Activated T-helper 1 cell treated with anti-CD3 and anti-CD28 coated beads, Interleukin-2, amount 50 U/mL, for 16 hours (primary cell): Measurements from ENCODE around the gene BABAM1.

ENCODE experiments used
- DNase-seq, 2 donors: peaks; one replicate each; pipeline ENCODE4 v3.0.0-alpha.2; 2020; ENCODE audit warnings: low read depth in 1 of 2, low spot score in 1 of 2

Gene BABAM1

DNA sequence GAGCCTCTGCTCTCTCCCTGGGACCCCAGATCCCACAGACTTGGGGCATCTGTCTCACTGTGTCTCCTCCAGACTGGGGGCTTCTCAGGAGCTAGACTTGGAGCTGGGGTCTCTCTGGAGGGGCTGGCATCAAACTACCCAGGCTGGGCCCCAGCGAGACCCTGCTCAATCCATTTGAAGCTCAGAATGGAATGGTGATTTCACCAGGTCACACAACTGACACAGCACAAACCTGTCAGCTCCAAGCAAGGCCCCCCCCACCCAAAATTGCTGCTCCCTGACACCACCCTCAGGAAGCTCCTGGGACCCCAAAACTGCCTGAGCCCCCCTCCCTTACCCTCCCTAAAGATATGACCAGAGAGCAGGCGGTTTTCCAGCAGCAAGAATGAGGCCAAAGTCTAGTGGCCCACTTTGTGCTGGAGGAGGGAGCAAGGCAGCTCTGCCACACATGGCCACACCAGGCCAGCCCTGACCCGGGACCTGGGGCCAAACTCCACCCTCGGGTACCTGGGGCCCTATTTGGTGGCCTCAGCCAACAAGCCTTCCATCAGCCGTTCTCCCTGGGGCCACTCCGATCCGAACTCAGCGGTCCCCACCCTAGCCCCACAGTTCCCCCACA is 23.9 kb upstream of the BABAM1 start:
- no peak for DNase-seq

DNA sequence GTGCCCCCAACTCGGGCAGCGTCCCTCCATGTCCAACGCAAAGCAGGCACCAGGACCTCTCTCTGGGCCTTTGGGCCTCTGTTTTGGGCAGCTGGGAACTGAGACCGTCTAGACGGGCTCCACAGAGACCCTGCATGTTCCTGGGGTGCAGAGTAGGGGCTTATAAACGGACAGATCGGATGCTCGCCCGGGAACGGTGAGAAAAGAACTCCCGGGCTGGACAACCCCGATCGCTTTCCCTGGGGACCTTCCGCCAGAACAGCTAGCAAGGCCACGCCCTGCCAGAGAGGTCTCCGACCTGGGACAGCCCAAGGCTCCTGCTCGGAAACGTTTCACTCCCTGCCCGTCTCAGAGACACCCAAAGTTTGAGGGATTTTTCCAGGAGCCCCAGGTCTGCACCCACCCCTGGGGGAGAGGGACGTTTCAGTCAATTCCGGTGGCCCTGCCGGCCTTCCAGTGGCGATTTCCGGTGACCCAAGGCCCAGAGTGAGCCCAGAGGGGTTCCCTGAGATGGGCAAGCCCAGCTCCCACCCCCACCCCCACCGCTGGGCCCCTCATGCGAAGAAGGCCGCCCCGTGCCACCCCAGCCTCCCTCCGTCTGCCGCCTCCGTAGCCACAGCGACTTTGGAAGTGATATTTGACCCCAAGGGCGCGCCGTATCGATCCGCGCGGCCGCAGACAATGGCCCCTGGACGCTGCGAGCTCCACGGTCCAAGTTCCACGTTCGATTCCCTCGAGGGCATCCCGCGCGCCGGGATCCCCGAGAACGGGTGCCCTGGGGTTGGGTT is 23.2 kb upstream of the BABAM1 start:
- no peak for DNase-seq

DNA sequence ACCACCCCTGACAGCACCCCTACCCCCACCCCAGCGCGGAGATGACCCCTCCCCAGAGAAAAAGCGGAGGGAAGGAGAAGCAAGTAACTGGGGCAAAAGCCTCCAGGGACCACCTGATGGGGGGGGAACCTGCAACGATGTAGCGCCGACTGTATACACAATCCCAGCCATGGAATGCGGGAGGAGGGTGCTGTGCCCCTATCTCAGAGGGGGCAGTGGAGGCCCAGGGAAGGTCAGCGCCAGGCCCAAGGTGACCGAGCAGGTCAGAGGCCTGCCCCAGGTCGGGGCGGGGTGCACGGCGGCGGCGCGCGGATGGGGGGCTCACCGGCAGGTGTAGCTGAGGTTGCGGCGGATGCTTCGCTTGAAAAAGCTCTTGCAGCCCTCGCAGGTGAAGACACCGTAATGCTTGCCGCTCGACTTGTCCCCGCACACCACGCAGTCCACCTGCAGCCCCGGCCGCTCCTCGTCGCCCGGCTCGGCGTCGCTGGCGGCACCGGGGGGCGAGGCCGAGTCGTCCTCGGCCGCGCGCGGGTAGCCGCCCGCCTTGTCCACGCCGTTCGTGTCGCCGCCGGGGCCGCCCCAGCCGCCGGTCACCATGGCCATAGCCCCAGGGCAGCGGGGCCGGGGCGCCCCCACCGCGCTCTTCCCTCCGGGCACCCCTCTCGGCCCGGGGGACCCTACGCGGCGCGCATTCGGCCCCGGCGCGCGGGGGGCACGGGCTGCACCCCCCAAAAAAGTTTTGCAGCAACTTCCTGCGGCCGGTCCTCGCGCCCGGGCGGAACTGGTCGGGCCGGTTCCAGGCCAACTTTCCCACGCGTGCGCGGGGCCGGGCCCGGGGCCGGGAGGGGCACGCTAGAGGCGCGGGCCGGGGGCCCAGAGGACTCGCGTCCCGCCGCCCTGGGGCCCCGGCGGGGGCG is 22.4 kb upstream of the BABAM1 start:
- DNase-seq: no peak

DNA sequence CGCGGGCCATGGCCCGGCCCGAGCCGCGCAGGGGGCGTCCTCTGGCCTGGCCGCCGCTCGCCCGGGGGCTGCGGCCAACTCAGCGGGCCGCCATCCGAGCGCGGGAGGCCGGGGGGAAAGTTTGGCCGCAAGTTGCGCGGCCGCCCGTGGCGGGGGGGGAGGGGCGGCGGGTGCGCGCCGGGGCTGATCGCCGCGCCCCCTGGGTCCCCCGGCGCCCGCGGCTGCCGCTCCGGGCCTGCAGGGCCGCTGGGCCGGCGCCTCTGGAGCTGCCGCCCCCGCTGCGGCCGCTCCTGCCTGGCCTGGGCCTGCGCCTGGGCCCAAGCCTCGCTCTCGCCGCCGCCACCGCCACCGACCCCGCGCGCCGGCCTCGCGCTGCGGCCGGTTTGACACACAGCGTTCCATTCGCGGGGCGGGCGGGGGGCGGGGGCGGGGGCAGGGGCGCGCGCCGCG is 21.7 kb upstream of the BABAM1 start, which contains the start of gene NR2F6:
TSS of gene NR2F6 (minus strand) at position 385 of the 450 bp plus-strand sequence. CDS start 699 bp downstream, outside the sequence.
- DNase-seq: no peak

DNA sequence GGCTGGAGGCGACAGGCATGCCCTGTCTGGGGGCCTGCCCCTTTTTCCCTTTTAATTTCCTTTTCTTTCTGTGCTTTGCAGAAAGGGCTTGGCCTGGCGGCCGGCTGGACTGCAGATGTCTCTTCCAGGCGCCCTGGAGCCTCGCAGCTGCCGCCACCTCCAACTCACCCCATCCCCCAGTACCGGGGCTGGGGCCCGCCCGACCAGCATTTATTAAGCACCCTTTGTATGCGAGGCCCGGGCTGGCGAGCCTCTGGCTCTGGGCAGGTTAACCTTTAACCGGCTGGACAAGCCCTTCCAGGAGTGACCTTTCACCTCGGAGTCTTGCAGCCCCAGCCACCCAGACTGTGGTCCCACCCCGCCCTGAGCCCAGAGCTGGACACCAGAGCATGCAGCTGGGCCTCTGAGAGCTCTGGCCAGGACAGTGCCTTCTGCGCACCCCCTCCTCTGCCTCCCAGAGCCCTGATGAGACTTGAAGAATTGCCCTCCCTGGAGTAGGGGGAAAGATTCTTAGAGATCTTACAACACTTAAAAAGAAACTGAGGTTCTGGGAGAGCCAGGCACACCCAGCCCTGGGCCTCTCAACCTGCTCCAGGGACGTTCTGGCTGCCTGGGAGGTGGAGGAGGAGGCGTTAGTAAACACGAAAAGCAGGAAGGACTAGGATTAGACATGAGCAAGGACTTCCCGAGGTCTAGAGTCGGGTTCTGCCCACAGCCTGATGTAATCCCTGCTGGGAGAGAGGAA is 20.4 kb upstream of the BABAM1 start:
- no peak for DNase-seq

DNA sequence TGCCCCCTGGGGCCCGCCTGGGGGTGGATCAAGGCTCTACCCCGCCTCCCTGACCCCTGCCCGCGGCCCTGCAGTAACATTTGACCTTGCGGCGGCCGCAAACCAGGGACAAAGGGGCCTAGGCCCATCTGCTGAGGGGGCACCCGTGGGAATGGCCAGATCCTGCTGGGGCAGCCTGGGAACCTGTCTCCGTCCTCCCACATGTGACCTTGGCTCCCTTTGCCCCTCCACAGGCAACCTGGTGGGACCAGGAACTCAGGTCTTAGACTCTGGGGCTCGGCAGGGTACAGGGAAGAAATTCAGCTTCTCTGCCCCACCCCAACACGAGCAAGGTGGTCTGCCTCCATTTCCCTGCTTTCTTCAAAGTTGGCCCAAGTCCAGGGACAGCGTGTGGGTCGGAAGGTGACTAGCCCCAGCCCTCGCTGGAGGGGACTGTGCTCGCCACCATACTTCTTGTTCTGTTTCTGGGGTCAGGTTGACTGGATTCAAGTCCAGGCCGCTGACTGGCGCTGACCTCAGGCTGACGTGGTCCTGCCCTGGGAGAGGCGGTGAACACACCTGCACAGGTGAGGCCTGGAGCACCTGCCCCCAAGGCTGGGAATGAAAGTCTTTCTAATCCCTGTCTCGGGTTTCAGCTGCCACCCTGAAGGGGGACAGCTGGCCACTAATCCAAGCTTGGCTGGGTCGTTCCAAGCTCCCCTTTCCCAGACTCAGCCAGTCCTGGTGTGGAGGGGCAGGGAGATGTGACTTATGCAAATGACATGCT is 19.0 kb upstream of the BABAM1 start:
- DNase-seq: no peak

DNA sequence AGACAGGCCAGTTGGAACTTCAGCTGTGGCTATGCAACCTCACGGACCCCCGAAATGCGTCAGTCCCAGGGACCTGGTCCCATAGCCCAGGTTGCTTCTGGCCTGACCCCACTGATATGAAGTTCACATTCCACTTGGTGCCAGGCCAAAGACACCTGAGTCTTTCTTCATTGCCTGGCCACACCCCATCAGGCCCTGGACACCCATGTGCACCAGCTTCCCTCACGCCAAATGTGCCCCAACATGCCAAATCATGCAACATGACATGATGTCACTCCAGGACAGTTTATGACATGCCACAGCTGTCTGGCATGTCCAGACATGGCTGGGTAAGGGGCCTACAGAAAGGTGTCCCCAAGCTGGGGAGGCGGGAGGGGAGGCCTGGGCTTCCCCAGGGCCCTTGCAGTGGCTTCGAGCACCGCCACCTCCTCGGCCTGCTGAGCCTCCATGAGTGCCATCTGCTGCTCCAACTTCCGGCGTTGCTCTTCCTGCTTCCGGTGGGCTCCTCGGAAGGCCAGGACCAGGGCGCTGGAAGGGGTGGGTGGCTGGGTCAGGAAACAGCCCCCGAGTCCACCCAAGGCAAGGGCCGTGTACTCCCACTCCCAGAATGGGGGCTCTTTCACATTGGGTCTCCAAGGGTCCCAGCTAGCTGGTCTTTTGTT is 17.2 kb upstream of the BABAM1 start:
- DNase-seq: no peak

DNA sequence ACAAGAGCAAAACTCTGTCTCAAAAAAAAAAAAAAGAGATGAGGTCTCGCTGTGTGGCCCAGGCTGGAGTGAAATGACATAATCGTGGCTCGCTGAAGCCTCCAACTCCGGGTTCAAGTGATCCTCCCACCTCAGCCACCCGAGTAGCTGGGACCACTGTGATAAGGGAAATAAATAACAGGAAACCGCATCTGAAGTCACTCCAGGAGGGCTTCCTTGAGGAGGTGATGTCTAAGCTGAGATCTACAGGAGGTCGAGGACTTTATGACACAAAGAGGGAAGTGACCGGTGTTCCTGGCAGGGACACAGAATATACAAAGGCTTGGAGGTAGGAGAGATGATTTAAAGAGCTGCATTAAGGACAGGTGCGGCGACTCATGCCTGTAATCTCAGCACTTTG is 12.6 kb upstream of the BABAM1 start:
- DNase-seq: no peak

DNA sequence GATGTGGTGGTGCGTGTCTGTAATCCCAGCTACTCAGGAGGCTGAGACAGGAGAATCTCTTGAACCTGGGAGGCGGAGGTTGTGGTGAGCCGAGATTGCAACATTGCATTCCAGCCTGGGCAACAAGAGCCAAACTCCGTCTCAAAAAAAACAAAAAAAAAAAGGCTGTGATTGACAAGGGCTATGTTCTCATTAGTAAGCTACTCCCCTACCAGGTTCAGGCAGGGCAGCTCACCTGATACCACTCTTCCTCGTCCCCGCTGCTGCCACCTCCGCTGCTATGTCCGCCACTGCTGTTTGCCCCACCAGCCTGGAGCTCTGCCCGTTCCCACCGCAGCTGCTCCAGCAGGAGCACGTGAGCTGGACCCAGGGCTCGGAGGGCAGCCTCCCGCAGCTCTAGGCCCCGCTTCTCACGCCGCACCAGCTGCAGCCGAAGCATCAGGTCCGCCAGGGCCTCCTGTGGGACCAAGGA is 12.1 kb upstream of the BABAM1 start:
- DNase-seq: no peak

DNA sequence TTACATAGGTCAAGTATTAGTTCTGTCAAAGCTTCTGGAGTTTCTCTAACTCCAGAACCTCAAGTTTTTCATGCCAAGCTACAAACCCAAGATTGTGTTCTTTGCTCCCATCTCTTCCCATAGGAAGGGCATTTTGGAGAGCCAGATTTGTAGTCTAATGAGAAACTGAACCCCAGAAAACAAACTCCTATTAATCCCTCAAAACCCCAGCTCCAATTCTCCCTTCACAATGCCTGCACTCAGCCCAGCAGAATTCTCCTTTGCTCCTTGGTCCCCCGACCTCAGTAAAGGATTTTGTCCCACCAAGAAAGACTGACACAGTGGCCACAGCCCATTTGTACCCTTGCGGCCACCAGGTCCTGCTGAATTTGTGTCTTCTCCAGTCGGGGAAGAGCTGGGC is 11.1 kb upstream of the BABAM1 start:
- DNase-seq: no peak

DNA sequence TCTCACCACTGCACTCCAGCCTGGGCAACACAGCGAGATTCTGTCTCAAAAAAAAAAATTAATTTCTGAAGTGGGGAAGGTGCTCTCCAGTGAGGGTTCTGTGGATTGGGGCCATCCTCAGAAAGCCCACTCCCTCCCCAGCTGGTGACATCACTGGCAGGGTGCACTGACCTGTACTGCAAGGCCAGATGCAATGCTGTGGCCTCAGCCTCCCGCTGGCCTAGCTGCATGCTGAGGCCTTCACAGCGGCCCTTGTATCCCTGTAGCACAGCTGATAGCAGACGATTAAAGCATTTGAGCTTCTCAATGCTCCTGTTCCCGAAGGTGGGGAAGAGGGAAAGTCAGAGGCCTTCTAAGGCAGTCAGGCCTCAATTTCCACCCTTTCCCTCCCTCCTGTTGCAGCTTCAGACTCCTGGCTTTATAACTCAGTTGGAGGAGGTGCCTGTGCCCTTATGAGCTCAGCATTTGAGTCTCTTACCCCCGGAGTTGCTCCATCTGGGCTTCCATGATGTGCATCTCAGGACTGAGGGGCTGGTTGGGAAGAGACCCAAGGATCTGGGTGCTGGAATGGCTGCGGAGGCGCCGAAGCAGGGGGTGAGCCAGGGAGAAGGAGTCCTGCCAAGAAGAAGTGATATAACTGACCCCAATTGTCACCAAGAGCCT is 8.0 kb upstream of the BABAM1 start:
- DNase-seq: no peak

DNA sequence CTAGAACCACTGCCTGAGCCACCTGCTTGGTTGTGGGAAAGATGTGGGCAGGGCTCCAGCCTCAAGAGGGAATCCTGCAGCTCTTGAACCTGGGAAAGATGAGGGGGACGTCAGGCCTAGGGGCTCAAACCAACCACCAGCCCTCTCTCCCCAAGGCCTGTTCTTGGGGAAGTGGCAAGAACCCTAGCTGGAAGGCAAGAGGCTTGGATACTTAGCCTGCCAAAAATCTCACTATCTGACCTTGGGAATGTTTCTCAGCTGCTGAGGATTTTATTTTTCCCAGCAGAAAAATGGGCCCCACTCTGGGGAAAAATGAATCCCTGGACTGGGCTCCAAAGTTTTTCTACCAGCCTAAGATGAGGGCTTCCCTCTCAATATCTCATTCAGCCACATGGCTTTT is 7.3 kb upstream of the BABAM1 start:
- no peak for DNase-seq

DNA sequence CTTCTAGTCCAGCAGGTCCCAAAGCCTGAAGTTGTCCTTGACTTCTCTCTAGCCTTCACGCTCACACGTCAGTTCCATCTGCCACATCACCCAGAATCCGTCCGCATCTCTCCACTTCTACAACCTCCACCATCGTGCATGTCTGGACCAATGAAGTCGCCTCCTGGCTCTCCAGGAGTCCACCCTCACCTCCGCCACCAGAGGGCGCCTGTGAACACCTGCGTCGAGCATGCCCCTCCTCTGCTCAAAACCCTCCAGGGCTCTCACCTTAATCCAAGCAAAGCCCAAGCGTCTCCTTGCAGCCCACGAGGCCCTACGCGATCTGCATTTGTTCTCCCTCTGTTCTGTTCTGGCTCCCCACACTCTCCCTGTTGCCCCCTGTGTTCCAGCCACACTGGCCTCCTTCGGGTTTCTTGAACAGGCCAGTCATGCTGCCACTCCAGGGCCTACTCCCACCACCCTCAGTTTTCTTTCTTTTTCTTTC is 6.4 kb upstream of the BABAM1 start:
- peak; percentile 83 to 91 for DNase-seq

DNA sequence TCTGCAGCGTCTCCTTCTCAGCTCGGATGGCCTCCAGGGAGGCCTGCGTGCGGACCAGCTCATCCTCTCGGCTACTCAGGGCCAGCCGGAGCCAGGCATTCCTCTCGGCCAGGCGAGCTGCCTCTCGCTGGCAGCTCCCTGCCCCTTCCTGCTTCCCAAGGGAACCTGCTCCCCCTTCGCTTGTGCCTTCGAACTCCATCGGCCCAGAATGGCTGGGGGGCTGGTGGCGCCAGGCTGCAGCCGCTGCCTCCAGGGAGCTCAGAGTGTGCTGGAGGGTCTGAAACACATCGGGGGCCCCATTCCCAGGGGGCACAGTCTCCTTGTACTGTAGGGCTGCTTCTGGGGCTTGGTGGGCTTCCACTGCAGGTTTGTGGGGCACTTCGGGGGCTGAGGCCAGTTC is 4.7 kb upstream of the BABAM1 start:
- no peak for DNase-seq

DNA sequence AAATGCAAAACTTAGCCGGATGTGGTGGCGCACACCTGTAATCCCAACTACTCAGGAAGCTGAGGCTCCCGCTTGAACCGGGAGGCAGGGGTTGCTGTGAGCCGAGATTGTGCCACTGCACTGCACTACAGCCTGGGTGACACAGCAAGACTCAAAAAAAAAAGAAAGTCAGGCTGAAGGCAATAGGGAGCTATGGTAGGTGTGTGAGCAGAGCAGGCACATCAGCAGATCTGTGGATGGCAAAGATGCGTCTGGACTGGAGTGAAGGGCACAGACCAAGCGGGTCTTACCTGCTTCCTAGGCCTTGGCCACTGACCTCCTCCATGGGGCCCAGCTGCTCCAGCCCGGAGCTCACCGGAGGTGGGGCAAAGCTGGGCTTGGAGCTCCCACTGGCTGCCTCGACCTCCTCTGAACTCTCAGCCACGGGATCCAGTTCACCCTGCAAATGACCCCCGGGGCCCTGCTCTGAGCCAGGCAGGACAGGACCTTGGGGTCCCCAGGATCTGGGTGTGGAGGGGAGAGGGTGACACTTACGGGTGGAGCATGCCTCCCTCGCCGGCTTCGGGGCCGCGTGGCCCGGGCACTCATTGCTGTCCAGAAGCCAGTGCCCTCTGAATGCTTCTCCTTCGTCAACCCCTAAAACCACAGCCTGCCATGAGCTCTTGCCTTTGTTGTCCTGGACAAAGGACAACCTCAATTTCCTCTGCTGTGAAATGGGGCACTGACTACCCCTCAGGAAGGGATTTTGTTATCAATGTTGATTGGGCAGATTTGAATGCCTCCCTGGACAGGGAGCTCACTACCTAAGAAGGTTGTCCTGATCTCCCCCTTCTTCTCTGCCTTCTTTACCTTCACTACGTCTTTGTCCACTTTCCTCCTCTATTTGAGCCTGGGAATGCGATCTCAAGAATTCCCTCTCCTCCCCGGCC is 3.3 kb upstream of the BABAM1 start:
- DNase-seq: no peak

DNA sequence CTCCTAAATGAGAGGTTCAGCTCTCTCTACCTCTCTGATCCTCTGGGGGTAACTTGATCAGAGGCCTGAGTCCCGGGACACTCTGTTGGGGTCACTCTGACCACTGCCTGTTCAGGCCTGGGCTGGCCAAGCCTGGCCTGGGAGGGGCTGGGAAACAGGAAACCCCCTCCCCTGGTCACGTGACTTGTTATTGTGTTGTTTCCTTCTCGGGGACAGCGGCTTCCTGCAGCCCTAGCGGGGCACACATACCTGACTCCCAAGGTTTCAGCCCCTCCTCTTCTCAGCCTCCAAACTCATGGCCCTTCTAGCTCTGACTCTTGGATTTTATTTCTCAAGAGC is 2.6 kb upstream of the BABAM1 start, which contains the start of gene USHBP1:
TSS of gene USHBP1 (minus strand) at position 105 of the 339 bp plus-strand sequence. CDS start 446 bp downstream, outside the sequence.
- DNase-seq: no peak

DNA sequence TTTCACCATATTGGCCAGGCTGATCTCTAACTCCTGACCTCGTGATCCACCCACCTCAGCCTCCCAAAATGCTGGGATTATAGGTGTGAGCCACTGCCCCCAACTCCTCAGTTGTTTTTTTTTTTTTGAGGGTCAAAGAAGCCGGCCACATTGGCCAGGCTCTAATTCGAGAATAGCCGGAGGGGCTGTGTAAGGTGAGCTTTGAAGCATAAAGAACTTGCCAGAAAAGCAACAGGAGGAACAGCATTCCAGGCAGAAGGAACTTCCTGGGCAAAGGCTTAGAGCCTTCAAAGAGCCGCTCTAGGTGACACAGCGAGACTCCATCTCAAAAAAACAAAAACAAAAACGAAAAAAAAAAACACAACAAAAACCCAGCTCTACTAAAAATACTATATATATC is 1.2 kb upstream of the BABAM1 start:
- no peak for DNase-seq

DNA sequence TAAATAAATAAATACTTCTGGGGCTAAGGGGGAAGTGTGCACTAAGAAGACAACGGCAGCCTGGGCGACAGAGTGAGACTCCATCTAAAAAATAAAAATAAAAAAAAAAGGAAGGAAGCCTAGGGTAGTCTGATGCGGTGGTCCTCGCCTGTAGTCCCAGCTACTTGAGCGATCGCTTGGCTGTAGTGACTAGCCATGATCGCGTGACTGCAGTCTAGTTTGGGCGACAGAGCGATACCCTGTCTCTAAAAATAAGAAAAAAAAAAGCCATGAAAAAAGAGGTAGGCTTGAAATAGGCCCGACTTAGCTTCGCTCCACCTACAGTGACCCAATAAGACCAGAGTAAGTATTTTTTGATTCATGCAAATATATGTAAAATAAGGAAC is 661 bp upstream of the BABAM1 start:
- no peak for DNase-seq
